HS-5 (cell line): ENCODE measurements around the gene SUFU.
"Not testable (repeated sequence)": the region's sequence is repeated elsewhere in the genome, so short reads cannot be mapped to it uniquely, and the experiment has no call there.

Source experiments
- DNase-seq: peaks from one replicate; pipeline ENCODE4 v3.0.0-alpha.2; 2012; ENCODE audit warnings: low read depth

The SUFU gene

GRCh38 chr10:102503264-102504178, at the start of gene SUFU:
Gene SUFU, plus strand, starts transcription at chr10:102503972. Its CDS starts 181 bp downstream, at chr10:102504153.
- DNase-seq, result peak; percentile 94

DNA sequence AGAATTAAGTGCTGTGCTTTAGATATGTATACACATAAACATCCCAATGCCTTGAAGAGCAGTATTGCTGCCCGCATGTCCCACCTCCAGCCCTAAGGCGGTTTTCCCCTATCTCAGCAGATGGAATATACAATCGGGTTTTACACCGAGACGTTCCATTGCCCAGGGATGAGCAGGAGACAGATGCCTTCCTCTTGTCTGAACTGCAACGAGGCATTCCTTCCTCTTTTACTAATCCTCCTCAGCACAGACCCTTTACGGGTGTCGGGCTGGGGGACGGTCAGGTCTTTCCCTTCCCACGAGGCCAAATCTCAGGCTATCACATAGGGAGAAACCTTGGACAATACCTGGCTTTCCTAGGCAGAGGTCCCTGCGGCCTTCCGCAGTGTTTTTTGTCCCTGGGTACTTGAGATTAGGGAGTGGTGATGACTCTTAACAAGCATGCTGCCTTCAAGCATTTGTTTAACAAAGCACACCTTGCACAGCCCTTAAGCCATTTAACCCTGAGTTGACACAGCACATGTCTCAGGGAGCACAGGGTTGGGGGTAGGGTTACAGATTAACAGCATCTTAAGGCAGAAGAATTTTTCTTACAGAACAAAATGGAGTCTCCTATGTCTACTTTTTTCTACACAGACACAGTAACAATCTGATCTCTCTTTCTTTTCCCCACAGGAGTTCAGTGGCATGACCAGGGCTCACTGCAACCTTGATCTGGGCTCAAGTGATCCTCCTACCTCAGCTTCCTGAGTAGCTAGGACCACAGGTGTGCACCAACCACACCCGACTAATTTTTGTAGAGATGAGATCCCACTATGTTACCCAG, 48.9 kb upstream of the SUFU start:
- not testable (repeated sequence) for DNase-seq

- DNase-seq, result no peak
These were observed 47.8 kb upstream of the SUFU start for GRCh38 chr10:102455893-102456471.

DNA sequence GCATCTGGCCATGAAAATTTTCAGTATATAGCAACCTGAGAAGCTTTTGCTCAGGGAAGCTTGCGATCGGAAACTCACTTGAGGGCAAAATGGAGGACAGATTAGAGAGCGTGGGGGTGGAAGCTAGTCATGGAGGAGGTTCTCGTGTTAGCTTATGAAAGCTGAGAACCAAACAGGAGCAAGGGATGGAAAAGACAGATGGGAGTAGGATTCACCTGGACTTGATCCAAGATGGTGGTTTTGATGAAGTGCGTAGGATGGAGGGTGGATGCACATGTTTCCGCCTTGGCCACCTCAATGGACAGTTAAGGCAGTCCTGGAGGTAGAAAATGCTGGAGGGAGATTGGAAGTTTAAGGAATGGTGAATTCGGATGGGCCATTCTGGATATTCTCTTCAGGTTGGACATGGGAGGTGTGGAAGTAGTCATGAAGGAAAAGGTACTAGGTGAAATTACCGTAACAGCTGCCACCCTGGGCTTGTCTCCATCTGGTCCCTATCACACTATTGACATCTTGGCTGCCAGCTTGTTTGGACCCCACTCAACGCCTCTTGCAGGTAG, 46.1 kb upstream of the SUFU start:
- no peak for DNase-seq

- no peak for DNase-seq
These were observed 45.1 kb upstream of the SUFU start for GRCh38 chr10:102458656-102459055.

DNA sequence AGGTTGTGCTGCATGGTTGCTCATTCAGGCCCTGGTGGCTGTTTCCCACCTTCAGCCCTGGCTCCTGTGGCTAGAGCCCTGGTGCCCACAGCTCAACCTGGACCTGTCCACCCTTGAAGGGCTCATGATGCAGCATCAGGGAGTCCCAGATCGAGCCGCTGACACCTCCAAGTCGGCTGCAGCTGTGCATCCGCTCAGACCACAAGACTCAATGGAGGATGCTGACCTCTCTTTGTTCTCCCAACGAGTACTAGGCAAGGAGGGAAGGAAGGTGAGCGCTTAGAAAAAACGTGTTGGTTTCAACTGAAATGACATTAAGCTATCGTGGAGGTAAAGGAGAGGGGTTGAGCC, 43.0 kb upstream of the SUFU start:
- DNase-seq, result no peak

DNA sequence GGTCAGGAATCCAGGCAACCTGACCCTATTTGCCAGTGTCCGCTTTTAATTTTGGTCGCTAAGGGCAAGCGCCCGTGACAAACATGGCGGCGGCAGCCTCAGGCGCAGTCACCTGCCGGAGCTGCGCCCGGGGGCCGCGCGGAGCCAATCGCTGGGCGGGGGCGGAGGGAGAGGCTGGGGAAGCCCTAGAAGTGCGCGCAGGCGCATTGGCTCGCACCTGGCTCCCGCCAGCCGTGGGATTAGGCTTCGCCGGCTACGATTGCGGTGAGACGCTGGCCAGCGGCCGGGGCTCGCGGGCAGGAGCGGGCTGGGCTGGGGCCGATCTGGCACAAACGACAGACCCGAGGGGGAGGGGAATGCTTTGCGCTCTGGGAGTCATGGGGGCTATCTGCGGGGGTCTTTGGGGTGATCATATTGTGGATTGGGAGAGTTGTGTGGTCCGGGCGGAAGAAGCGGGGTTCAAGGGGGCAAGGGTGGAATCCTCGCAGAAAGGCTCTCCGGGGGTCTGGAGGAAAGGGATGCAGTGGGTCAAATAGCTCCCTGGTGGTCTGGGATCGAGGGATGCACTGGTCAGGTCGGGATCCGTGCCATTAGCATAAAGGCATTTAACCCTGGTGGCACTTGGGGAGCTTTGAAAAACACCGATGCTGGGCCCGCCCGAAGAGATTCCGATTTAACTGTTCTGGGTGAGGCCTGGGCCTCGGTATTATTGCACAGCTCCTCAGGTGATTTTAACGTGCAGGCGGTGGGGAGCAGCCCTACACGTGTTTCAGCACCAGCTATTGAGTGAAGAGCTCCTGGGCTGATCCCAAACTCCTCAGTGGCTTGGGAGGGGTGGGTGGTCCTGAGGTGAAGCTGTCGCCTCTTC, 42.4 kb upstream of the SUFU start:
- DNase-seq, result no peak

DNA sequence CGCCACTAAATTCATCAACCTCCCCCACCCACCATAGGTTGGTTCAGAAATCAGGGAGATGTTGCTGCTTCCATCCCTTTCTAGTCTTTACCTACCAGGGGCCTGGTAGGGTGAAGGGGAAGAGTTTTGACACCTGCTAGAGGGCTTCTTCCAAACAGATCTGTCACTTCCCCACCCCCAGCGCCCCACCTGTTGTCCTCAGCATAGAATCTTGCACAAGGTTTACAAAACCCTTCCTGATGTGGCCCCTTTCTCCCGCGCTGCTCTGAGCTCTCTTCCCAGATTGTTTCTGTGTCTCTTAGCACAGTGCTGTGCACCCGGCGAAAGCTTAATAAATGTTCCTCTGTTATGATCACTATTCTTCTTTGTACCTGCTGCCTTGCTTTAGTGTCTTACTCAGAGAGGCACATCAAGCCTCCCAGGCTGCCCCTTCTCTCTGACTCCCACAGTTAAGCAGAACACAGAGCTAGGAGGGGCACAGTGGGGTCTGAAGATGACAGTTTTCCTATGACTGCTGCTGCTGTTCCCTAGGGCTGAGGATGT, 41.2 kb upstream of the SUFU start:
- no peak for DNase-seq

DNA sequence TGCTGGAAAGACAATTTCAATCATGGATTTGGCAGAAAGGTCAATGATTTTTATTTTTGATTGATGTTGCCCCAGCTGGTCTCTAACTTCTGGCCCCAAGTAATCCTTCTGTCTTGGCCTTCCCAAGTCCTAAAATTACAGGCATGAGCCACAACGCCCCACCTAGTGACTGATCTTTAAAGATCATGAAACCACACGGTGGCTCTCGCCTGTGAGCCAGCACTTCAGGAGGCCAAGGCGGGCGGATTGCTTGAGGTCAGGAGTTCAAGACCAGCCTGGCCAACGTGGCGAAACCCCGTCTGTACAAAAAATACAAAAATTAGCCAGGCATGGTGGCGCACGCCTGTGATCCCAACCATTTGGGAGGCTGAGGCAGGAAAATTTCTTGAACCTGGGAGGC, 39.8 kb upstream of the SUFU start:
- DNase-seq, result no peak

DNA sequence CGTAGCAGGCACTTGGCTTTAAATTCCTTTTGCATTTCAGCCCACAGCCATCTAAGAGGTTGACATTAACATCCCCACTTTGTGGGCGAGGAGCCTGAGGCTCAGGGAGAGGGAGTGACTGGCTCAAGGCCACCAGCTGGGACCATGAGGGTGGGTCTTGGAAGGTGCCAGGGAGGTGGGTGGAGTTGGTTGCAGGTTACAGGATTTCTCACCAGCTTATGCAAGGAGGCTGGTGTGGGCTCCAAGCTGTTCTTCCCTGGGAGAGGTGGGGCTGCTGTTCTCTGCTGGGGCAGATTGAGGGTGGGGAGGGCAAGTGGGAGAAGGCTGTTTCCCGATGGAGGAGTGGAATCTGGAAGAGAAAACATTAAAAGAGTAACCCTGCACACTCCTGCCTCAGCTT, 38.3 kb upstream of the SUFU start:
- DNase-seq, result no peak

DNA sequence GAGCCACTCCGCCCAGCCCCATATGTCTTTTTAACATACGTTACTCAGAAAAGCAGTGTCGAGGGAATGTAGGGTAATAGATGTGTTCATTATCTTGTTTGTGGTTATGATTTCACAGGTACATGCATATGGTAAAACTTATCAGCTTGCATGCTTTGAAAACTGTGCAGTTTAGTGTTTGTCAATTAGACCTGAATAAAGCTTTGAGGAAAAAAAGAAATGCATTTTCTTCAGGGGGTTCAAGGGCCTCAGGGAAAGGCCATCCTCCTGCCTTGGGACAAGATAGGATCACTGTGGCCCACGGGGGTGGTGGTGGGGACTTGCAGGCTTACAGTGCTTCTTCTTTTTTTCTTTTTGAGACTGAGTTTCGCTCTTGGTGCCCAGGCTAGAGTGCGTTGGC, 36.5 kb upstream of the SUFU start:
- DNase-seq, result no peak

- DNase-seq, result no peak
These were observed 35.8 kb upstream of the SUFU start for GRCh38 chr10:102467971-102468438.

GRCh38 chr10:102468683-102469082, 35.1 kb upstream of the SUFU start:
- DNase-seq, result no peak

- no peak for DNase-seq
These were observed 32.9 kb upstream of the SUFU start for GRCh38 chr10:102470579-102471546.

DNA sequence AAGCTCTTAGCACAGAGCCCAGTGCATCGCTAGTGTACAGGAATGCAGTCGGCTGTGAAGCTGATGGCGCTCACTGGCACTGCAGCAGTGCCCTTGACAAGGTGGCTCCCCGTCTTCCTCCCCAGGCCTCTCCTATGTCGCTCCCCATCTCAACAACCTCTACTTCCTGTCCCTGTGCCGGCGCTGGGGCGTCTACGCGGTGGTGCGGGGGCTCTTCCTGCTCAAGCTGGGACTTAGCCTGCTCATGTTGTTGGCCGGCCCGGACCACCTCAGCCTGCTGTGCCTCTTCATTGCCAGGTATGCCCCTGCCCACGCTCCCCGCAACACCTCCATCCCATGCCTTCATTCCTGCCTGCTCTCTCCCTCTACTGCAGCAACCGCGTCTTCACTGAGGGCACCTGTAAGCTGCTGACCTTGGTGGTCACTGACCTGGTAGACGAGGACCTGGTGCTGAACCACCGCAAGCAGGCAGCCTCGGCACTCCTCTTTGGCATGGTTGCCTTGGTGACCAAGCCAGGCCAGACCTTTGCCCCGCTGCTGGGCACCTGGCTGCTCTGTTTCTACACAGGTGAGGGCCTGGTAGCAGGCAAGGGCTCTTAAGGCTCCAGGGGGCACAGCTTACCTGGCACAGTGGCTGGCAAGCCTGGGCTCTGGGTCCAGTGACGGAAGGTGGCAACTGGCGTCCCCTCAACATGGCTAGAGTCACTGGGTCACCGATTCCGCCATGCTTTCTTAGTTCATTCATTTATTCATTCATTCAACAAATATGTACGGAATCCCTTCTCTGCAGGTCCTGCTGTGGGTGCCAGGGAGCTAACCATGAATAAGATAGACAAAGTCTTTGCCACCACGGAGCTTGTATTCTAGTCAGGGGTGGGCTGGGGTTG, 30.1 kb upstream of the SUFU start:
- DNase-seq, result no peak

GRCh38 chr10:102475451-102476040, 28.2 kb upstream of the SUFU start:
- DNase-seq, result no peak

- no peak for DNase-seq
These were observed 27.2 kb upstream of the SUFU start for GRCh38 chr10:102476466-102477141.

- no peak for DNase-seq
These were observed 24.1 kb upstream of the SUFU start for GRCh38 chr10:102479651-102480050.
